Measurements from ENCODE around the gene GBA2.

- TF ChIP-seq POLR2AphosphoS5 (IDR thresholded peaks at IDR 0.05; ENCODE audit: insufficient read depth, low read depth, low read length) (no peak), CTCF (IDR thresholded peaks at IDR 0.05; ENCODE audit: extremely low read depth in 1 of 2, insufficient read depth in 1 of 2, low read depth in 1 of 2, low read length in 2 of 2) (no peak), POLR2A (IDR thresholded peaks at IDR 0.05; ENCODE audit: low read depth, low read length) (no peak)
Observed at GRCh38 chr9:35734096-35734495, 14.9 kb downstream of the GBA2 start.
